ENCODE data around the gene TUBA1B. TPM values are rescaled to one million over a fixed set of nuclear protein-coding genes. Genes with fewer than 3 reads are reported as not detected.
A peak's percentile ranks its signal among the peaks of the same experiment; 100 is the strongest.

The TUBA1B gene
- total RNA-seq, 6 donors from 2014 or later, result 87.0 to 764 (median 397) TPM

- H3K27me3 ChIP-seq, result no peaks in the 10 kb centered on the region
- ATAC-seq (ENCODE audit: low FRiP score in 2 of 2) (no peak), DNase-seq (no peak)
- H3K4me1 ChIP-seq, result peaks cover 36 to 60% (median 48%) of the 10 kb centered on the region in 4 donors
- WGBS, 2 donors, result 85 to 86% methylated on average over 9 of the region's 9 CpGs
- no peak for TF ChIP-seq CTCF (IDR thresholded peaks at IDR 0.05)
- no peak for TF ChIP-seq POLR2A (IDR thresholded peaks at IDR 0.05)
- TF ChIP-seq EP300 (IDR thresholded peaks at IDR 0.05), result no peak
- no peak for TF ChIP-seq POLR2AphosphoS5 (IDR thresholded peaks at IDR 0.05)
- H3K27ac ChIP-seq, result peak overlapping the region in 1 of 4 donors; percentile 3
- no peaks in the 10 kb centered on the region for H3K9me3 ChIP-seq
- peaks cover 12 to 64% (median 53%) of the 10 kb centered on the region in 4 donors for H3K36me3 ChIP-seq
- no peak overlapping the region for H3K4me3 ChIP-seq
These were observed 25.6 kb downstream of the TUBA1B start for GRCh38 chr12:49105504-49106084.

- no peak for DNase-seq
- Histone ChIP-seq H3K27me3 (no peaks in the 10 kb centered on the region), H3K4me3 (no peak overlapping the region), H3K36me3 (peaks cover 12 to 72% (median 60%) of the 10 kb centered on the region in 4 donors), H3K4me1 (peaks cover 36 to 60% (median 48%) of the 10 kb centered on the region in 4 donors), H3K27ac (peak overlapping the region in 3 of 4 donors; percentile 2 to 54 (median 11)), H3K9me3 (no peaks in the 10 kb centered on the region)
- 50 to 92% methylated on average over 2 to 3 of the region's 3 CpGs for WGBS, 2 donors
- no peak for ATAC-seq (ENCODE audit: low FRiP score in 2 of 2)
- TF ChIP-seq POLR2A (IDR thresholded peaks at IDR 0.05), result no peak
- TF ChIP-seq POLR2AphosphoS5 (IDR thresholded peaks at IDR 0.05), result no peak
- TF ChIP-seq EP300 (IDR thresholded peaks at IDR 0.05), result no peak
- TF ChIP-seq CTCF (IDR thresholded peaks at IDR 0.05), result no peak
These were observed 26.4 kb downstream of the TUBA1B start for GRCh38 chr12:49104822-49105221.

- H3K9me3 ChIP-seq, result no peaks in the 10 kb centered on the region
- no peak overlapping the region for H3K4me3 ChIP-seq
- peaks cover 4 to 20% (median 17%) of the 10 kb centered on the region in 4 donors for H3K4me1 ChIP-seq
- DNase-seq (no peak), ATAC-seq (ENCODE audit: low FRiP score in 2 of 2) (no peak)
- 93 to 96% methylated on average over 6 of the region's 6 CpGs for WGBS, 2 donors
- H3K36me3 ChIP-seq, result peaks cover 12 to 88% (median 75%) of the 10 kb centered on the region in 4 donors
- TF ChIP-seq POLR2AphosphoS5 (IDR thresholded peaks at IDR 0.05) (no peak), EP300 (IDR thresholded peaks at IDR 0.05) (no peak), CTCF (IDR thresholded peaks at IDR 0.05) (no peak), POLR2A (IDR thresholded peaks at IDR 0.05) (no peak)
- no peaks in the 10 kb centered on the region for H3K27me3 ChIP-seq
- no peak overlapping the region for H3K27ac ChIP-seq
These were observed 30.8 kb downstream of the TUBA1B start for GRCh38 chr12:49100380-49100779.

- Histone ChIP-seq H3K27ac (no peak overlapping the region), H3K9me3 (no peaks in the 10 kb centered on the region), H3K4me3 (no peak overlapping the region), H3K4me1 (peaks cover 14 to 16% (median 15%) of the 10 kb centered on the region in 4 donors), H3K27me3 (peaks cover 0 to 11% (median 7%) of the 10 kb centered on the region in 4 donors), H3K36me3 (peaks cover 12 to 71% (median 60%) of the 10 kb centered on the region in 4 donors)
- ATAC-seq (ENCODE audit: low FRiP score in 2 of 2) (no peak), DNase-seq (no peak)
- no peak for TF ChIP-seq CTCF (IDR thresholded peaks at IDR 0.05)
- TF ChIP-seq POLR2AphosphoS5 (IDR thresholded peaks at IDR 0.05), result no peak
- TF ChIP-seq POLR2A (IDR thresholded peaks at IDR 0.05), result no peak
- TF ChIP-seq EP300 (IDR thresholded peaks at IDR 0.05), result no peak
- WGBS, 2 donors, result 90 to 96% methylated on average over 2 of the region's 2 CpGs
These were observed 32.5 kb downstream of the TUBA1B start for GRCh38 chr12:49098703-49099102.

- DNase-seq, result peak in 1 of 2 donors; percentile 42
- peaks cover 12 to 65% (median 53%) of the 10 kb centered on the region in 4 donors for H3K36me3 ChIP-seq
- H3K9me3 ChIP-seq, result no peaks in the 10 kb centered on the region
- no peak overlapping the region for H3K27ac ChIP-seq
- 53 to 65% methylated on average over 3 to 4 of the region's 4 CpGs for WGBS, 2 donors
- no peak for TF ChIP-seq POLR2A (IDR thresholded peaks at IDR 0.05)
- TF ChIP-seq EP300 (IDR thresholded peaks at IDR 0.05), result no peak
- TF ChIP-seq POLR2AphosphoS5 (IDR thresholded peaks at IDR 0.05), result no peak
- TF ChIP-seq CTCF (IDR thresholded peaks at IDR 0.05), result peak; percentile 69 to 79 (median 75)
- ATAC-seq (ENCODE audit: low FRiP score in 2 of 2), result peak; percentile 46 to 59
- H3K27me3 ChIP-seq, result peaks cover 0 to 17% (median 8%) of the 10 kb centered on the region in 4 donors
- peaks cover 17 to 21% (median 20%) of the 10 kb centered on the region in 4 donors for H3K4me1 ChIP-seq
- no peak overlapping the region for H3K4me3 ChIP-seq
These were observed 33.2 kb downstream of the TUBA1B start for GRCh38 chr12:49098035-49098451.

Data from upper lobe of left lung (tissue), 6 donors.